ENCODE data around the gene PHACTR3. TPM values are rescaled to one million over a fixed set of nuclear protein-coding genes. Genes with fewer than 3 reads are reported as not detected.

Gene PHACTR3
- total RNA-seq, 1 experiment from 2014 or later = not detected

DNA sequence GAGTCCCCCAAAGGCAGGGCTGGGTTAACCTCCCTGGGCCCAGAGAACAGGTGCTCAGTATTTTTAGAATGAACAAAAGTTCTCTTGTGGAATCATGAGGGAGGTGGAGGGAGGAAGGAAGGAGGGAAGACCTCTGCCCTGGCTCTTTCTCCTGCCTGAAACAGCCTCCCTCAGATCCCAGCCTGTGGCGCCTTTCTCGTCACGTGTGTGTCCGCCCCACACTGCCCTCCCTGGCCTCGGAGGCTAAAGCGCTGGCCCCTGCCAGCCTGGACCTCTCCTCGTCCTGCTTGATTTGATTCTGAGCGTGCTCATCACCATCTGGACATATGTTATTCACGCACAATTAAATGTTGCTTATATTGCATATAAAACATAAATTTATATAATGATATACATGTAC lies 40.9 kb downstream of the PHACTR3 start:
- Histone ChIP-seq H3K4me2 (ENCODE audit: low read length) (no peak overlapping the region), H3K79me2 (ENCODE audit: insufficient read depth, low read length) (no peaks in the 10 kb centered on the region), H3K4me3 (replicated peaks in 1 of 2; ENCODE audit: low read depth in 1 of 2, low read length in 2 of 2) (no peak overlapping the region), H3K9ac (ENCODE audit: low read length) (no peak overlapping the region), H4K20me1 (ENCODE audit: insufficient read depth) (no peaks in the 10 kb centered on the region), H3K9me2 (ENCODE audit: insufficient read depth) (no peaks in the 10 kb centered on the region), H3K27me3 (ENCODE audit: insufficient read depth, low read length) (peaks cover 22% of the 10 kb centered on the region), H3K4me1 (ENCODE audit: control insufficient read depth in 1 of 2, insufficient read depth in 2 of 2, low read length in 2 of 2) (no peaks in the 10 kb centered on the region), H2AFZ (ENCODE audit: low read depth, low read length, poor library complexity, severe bottlenecking) (no peak overlapping the region), H3K27ac (ENCODE audit: low read depth, low read length) (no peak overlapping the region), H3K9me3 (ENCODE audit: control insufficient read depth in 1 of 2, insufficient read depth in 1 of 2, low read depth in 1 of 2, low read length in 2 of 2) (no peaks in the 10 kb centered on the region), H3K36me3 (ENCODE audit: control insufficient read depth in 1 of 2, insufficient read depth in 2 of 2, low read length in 2 of 2) (no peaks in the 10 kb centered on the region)
- POLR2A ChIA-PET = no interaction called here
- intact Hi-C loops (cut with micrococcal nuclease) = loop anchor here (2.0 kb wide), 1 partner anchor 46 kb away; no protein-coding TSS in a partner anchor
- BruUV-seq (replicated peaks) = no TSS peak
- RAD21 ChIA-PET (ENCODE audit: low non-redundant PET in 1 of 2, low total read pairs in 2 of 2, uncharacterized antibody in 2 of 2, unreplicated experiment in 2 of 2) = no interaction called here
- CTCF ChIA-PET = interaction anchor here (1.1 to 1.2 kb wide), 2 partner anchors 9 to 47 kb away, joined by 3 to 4 read pairs; no protein-coding TSS in a partner anchor
- ATAC-seq (no peak; the same call in 1 of the 2 replicates), DNase-seq (ENCODE audit: low read depth, low spot score) (no peak)
- TF ChIP-seq YY1 (IDR thresholded peaks at IDR 0.05; ENCODE audit: extremely low read depth, insufficient replicate concordance, low read depth, low read length) (no peak), FOSL1 (IDR thresholded peaks at IDR 0.05; ENCODE audit: low read depth) (no peak), POLR2A (IDR thresholded peaks at IDR 0.05; ENCODE audit: borderline replicate concordance, extremely low read depth, insufficient read depth, insufficient read length) (no peak), SRF (IDR thresholded peaks at IDR 0.05; ENCODE audit: low read depth) (no peak), EZH2phosphoT487 (IDR thresholded peaks at IDR 0.05; ENCODE audit: borderline replicate concordance) (no peak), JUND (IDR thresholded peaks at IDR 0.05) (no peak), RAD21 (IDR thresholded peaks at IDR 0.05; ENCODE audit: low read depth) (no peak), ZNF274 (IDR thresholded peaks at IDR 0.05; ENCODE audit: low read depth, low read length) (no peak), CBX3 (IDR thresholded peaks at IDR 0.05; ENCODE audit: low read depth) (no peak), ELF1 (IDR thresholded peaks at IDR 0.05; ENCODE audit: borderline replicate concordance, low read depth) (no peak), ZBTB33 (IDR thresholded peaks at IDR 0.05; ENCODE audit: extremely low read depth, insufficient replicate concordance, low read length) (no peak), ZFX (IDR thresholded peaks at IDR 0.05) (no peak), ATF3 (IDR thresholded peaks at IDR 0.05) (no peak), TCF7L2 (IDR thresholded peaks at IDR 0.05; ENCODE audit: borderline replicate concordance, extremely low read depth, insufficient read depth, insufficient read length) (no peak), CEBPB (IDR thresholded peaks at IDR 0.05; ENCODE audit: low read depth) (no peak)
- TF ChIP-seq, protein P1, sequence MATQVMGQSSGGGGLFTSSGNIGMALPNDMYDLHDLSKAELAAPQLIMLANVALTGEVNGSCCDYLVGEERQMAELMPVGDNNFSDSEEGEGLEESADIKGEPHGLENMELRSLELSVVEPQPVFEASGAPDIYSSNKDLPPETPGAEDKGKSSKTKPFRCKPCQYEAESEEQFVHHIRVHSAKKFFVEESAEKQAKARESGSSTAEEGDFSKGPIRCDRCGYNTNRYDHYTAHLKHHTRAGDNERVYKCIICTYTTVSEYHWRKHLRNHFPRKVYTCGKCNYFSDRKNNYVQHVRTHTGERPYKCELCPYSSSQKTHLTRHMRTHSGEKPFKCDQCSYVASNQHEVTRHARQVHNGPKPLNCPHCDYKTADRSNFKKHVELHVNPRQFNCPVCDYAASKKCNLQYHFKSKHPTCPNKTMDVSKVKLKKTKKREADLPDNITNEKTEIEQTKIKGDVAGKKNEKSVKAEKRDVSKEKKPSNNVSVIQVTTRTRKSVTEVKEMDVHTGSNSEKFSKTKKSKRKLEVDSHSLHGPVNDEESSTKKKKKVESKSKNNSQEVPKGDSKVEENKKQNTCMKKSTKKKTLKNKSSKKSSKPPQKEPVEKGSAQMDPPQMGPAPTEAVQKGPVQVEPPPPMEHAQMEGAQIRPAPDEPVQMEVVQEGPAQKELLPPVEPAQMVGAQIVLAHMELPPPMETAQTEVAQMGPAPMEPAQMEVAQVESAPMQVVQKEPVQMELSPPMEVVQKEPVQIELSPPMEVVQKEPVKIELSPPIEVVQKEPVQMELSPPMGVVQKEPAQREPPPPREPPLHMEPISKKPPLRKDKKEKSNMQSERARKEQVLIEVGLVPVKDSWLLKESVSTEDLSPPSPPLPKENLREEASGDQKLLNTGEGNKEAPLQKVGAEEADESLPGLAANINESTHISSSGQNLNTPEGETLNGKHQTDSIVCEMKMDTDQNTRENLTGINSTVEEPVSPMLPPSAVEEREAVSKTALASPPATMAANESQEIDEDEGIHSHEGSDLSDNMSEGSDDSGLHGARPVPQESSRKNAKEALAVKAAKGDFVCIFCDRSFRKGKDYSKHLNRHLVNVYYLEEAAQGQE (IDR thresholded peaks at IDR 0.05; ENCODE audit: low read depth) = no peak

Measured in HCT116 (cell line).